HEK293T (cell line): ENCODE measurements around the gene RNGTT.

Experiments
- CTCF ChIA-PET: fragments of 350-600 bp; formaldehyde crosslinking; extraction: SDS; loops from one replicate; lab custom pipeline; 2021; ENCODE audit warnings: antibody characterized with exemption, inconsistent platforms; lab: Yijun Ruan, JAX
- POLR2A ChIA-PET: fragments of 350-600 bp; formaldehyde crosslinking; extraction: SDS; loops from one replicate; lab custom pipeline; 2020; ENCODE audit warnings: antibody characterized with exemption, inconsistent platforms; lab: Yijun Ruan, JAX
- DNase-seq: peaks from one replicate; pipeline ENCODE4 v3.0.0; 2012; ENCODE audit warnings: mixed read lengths; ENCODE audit errors: extremely low spot score
- ARNT ChIP-seq: fragments of 450-650 bp; IDR thresholded peaks from 2 replicates; pipeline ENCODE4 v1.6.1; 2017; ENCODE audit warnings: mild to moderate bottlenecking
- BHLHE40 ChIP-seq: fragments of 450-650 bp; IDR thresholded peaks from 2 replicates; pipeline ENCODE4 v1.6.1; 2016; ENCODE audit warnings: mild to moderate bottlenecking, moderate library complexity, borderline replicate concordance
- CTBP1 ChIP-seq: fragments of 450-650 bp; IDR thresholded peaks from 2 replicates; pipeline ENCODE4 v1.6.1; 2016; ENCODE audit warnings: borderline replicate concordance
- ELF4 ChIP-seq: fragments of 450-650 bp; IDR thresholded peaks from 2 replicates; pipeline ENCODE4 v1.6.1; 2017; ENCODE audit warnings: antibody characterized with exemption
- FOXA1 ChIP-seq: fragments of 450-650 bp; IDR thresholded peaks from 2 replicates; pipeline ENCODE4 v1.6.1; 2016; ENCODE audit warnings: mild to moderate bottlenecking
- FOXK2 ChIP-seq: fragments of 450-650 bp; IDR thresholded peaks from 2 replicates; pipeline ENCODE4 v1.6.1; 2016; ENCODE audit warnings: mild to moderate bottlenecking
- FOXM1 ChIP-seq: fragments of 450-650 bp; IDR thresholded peaks from 2 replicates; pipeline ENCODE4 v1.6.1; 2017; ENCODE audit warnings: mild to moderate bottlenecking, borderline replicate concordance
- HDGF ChIP-seq: fragments of 450-650 bp; IDR thresholded peaks from 2 replicates; pipeline ENCODE4 v1.6.1; 2017; ENCODE audit warnings: antibody characterized with exemption, borderline replicate concordance
- L3MBTL2 ChIP-seq: fragments of 450-650 bp; conservative IDR thresholded peaks from 2 replicates; pipeline ENCODE4 v1.6.1; 2016; ENCODE audit warnings: mild to moderate bottlenecking
- LEF1 ChIP-seq: fragments of 450-650 bp; IDR thresholded peaks from 2 replicates; pipeline ENCODE4 v1.6.1; 2017; ENCODE audit warnings: mild to moderate bottlenecking, borderline replicate concordance
- NFRKB ChIP-seq: fragments of 450-650 bp; IDR thresholded peaks from 2 replicates; pipeline ENCODE4 v1.6.1; 2016; ENCODE audit warnings: mild to moderate bottlenecking, moderate library complexity
- SP1 ChIP-seq: fragments of 450-650 bp; IDR thresholded peaks from 2 replicates; pipeline ENCODE4 v1.6.1; 2017
- SUZ12 ChIP-seq: fragments of 450-650 bp; IDR thresholded peaks from 2 replicates; pipeline ENCODE4 v1.6.1; 2016; ENCODE audit warnings: mild to moderate bottlenecking
- TARDBP ChIP-seq: fragments of 450-650 bp; IDR thresholded peaks from 2 replicates; pipeline ENCODE4 v1.6.1; 2016
- ZNF384 ChIP-seq: fragments of 450-650 bp; IDR thresholded peaks from 2 replicates; pipeline ENCODE4 v1.6.1; 2016
- TF ChIP-seq, protein P1 (sequence below): fragments of 450-650 bp; IDR thresholded peaks from 2 replicates; pipeline ENCODE4 v1.6.1; 2016

The RNGTT gene

DNA sequence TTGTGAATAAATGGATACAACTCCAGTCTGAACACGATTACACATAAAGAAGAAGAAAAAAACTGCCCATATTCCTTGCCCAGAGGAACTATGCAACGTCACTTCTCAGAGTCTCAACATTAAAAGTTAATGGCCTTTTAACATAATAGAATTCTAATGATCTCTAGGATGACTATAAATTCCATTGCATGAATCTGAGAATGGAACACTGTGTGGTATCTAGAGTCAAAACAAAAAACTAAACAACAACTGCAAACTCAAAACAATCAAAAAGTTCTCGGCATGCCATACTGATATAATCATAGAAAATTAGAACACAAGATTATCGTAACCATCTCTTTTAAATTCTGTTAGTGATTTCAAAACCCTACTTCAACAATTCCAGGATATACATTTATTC, 283.6 kb downstream of the RNGTT start:
- TF ChIP-seq L3MBTL2 (no peak), ZNF384 (no peak), SUZ12 (no peak), SP1 (no peak), TARDBP (no peak), BHLHE40 (no peak), NFRKB (no peak), FOXA1 (no peak), ARNT (no peak), FOXM1 (no peak), CTBP1 (no peak), ELF4 (no peak), HDGF (no peak), FOXK2 (no peak), LEF1 (no peak)
- TF ChIP-seq, protein P1, sequence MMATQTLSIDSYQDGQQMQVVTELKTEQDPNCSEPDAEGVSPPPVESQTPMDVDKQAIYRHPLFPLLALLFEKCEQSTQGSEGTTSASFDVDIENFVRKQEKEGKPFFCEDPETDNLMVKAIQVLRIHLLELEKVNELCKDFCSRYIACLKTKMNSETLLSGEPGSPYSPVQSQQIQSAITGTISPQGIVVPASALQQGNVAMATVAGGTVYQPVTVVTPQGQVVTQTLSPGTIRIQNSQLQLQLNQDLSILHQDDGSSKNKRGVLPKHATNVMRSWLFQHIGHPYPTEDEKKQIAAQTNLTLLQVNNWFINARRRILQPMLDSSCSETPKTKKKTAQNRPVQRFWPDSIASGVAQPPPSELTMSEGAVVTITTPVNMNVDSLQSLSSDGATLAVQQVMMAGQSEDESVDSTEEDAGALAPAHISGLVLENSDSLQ: no peak
- DNase-seq: no peak
- CTCF ChIA-PET: no interaction called here
- POLR2A ChIA-PET: no interaction called here

DNA sequence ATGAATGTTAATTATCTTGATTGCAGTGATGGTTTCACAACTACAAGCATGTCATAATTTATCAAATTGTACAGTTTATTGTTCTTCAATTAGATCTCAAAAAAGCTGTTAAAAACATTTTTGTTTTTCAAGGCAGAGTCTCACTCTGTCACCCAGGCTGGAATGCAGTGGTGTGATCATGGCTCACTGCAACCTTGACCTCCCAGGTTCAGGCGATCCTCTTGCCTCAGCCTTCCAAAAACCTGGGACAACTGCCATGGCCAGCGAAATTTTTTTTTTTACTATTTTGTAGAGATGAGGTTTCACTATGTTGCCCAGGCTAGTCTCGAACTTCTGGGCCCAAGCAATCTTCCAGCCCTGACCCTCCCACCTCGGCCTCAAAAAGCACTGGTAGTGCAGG, 286.1 kb downstream of the RNGTT start:
- TF ChIP-seq ELF4 (no peak), TARDBP (no peak), FOXA1 (no peak), L3MBTL2 (no peak), FOXM1 (no peak), ARNT (no peak), BHLHE40 (no peak), SP1 (no peak), LEF1 (no peak), FOXK2 (no peak), SUZ12 (no peak), HDGF (no peak), CTBP1 (no peak), ZNF384 (no peak)
- TF ChIP-seq, protein P1: no peak
- no peak for DNase-seq
- ChIA-PET POLR2A (no interaction called here), CTCF (interaction anchor here (0.6 kb wide), 1 partner anchor 11 kb away, joined by 3 read pairs; no protein-coding TSS in a partner anchor)

- TF ChIP-seq BHLHE40 (no peak), LEF1 (no peak), FOXA1 (no peak), NFRKB (no peak), TARDBP (no peak), FOXM1 (no peak), SP1 (no peak), FOXK2 (no peak), ZNF384 (no peak), ELF4 (no peak), ARNT (no peak), SUZ12 (no peak)
- DNase-seq: no peak
- CTCF ChIA-PET: no interaction called here
- POLR2A ChIA-PET: no interaction called here
These were observed 291.8 kb downstream of the RNGTT start for GRCh38 chr6:88671624-88672023.

DNA sequence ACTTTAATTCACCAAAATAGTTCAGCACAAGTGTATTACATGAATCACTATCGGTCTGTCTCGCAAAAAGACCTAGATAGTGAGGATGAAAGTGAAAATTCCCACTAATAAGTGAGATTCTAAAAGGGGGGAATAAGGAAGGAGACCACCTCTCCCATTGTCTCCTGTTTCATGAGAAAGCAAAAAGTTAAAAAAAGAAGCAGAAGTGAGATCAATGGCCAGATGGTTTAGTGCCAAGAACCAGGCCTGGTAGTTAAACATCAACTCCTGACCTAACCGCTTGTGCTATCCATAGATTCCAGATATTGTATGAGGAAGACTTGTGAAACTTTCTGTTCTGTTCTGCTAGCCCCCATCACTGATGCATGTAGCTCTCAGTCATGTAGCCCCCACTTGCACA, 293.0 kb downstream of the RNGTT start:
- TF ChIP-seq, protein P1: no peak
- TF ChIP-seq L3MBTL2: no peak
- TF ChIP-seq FOXM1: no peak
- TF ChIP-seq ZNF384: no peak
- no peak for TF ChIP-seq LEF1
- TF ChIP-seq BHLHE40: no peak
- TF ChIP-seq ELF4: no peak
- TF ChIP-seq FOXK2: no peak
- no peak for TF ChIP-seq ARNT
- TF ChIP-seq HDGF: no peak
- no peak for TF ChIP-seq TARDBP
- TF ChIP-seq NFRKB: no peak
- no peak for TF ChIP-seq SP1
- no peak for TF ChIP-seq FOXA1
- TF ChIP-seq CTBP1: no peak
- no peak for TF ChIP-seq SUZ12
- DNase-seq: no peak
- CTCF ChIA-PET: no interaction called here
- POLR2A ChIA-PET: no interaction called here

GRCh38 chr6:88669475-88669874, 293.9 kb downstream of the RNGTT start:
- TF ChIP-seq FOXA1: no peak
- no peak for TF ChIP-seq L3MBTL2
- TF ChIP-seq SUZ12: no peak
- no peak for TF ChIP-seq CTBP1
- no peak for TF ChIP-seq NFRKB
- no peak for TF ChIP-seq FOXM1
- TF ChIP-seq HDGF: no peak
- TF ChIP-seq TARDBP: no peak
- TF ChIP-seq, protein P1: no peak
- TF ChIP-seq BHLHE40: no peak
- no peak for TF ChIP-seq ZNF384
- no peak for TF ChIP-seq LEF1
- no peak for TF ChIP-seq FOXK2
- no peak for TF ChIP-seq SP1
- TF ChIP-seq ELF4: no peak
- TF ChIP-seq ARNT: no peak
- DNase-seq: no peak
- ChIA-PET CTCF (no interaction called here), POLR2A (no interaction called here)

DNA sequence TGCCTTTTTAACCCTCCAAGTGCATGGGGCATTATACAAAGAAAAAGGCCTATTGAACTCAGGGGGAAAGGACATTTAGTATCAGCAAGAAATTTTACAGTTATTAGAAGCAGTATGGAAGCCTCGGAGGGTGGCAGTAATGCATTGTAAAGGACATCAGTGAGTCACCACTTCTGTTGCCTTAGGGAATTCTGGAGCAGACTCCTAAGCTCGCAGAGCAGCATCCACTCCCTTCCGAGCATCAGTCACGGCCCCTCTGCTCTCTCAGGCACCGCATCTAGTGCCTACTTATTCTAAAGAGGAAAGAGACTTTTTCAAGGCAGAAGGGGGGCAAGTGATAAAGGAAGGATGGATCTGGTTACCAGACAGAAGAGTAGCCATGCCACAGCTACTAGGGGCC, 296.5 kb downstream of the RNGTT start:
- CTCF ChIA-PET: no interaction called here
- no peak for DNase-seq
- TF ChIP-seq FOXM1 (no peak), LEF1 (no peak), FOXA1 (no peak), ELF4 (no peak), NFRKB (no peak), SUZ12 (no peak), TARDBP (no peak), FOXK2 (no peak), BHLHE40 (no peak), SP1 (no peak), ARNT (no peak), L3MBTL2 (no peak)
- TF ChIP-seq, protein P1: no peak
- POLR2A ChIA-PET: no interaction called here
